Measurements from ENCODE around the gene NES.

The NES gene

GRCh38 chr1:156626079-156626438, 51.1 kb downstream of the NES start:
- Histone ChIP-seq H3K4me1 (ENCODE audit: low read length) (peaks cover 14% of the 10 kb centered on the region), H3K27ac (ENCODE audit: low read length) (no peak overlapping the region), H4K20me1 (ENCODE audit: insufficient read depth, low read length) (0 out of 2 replicates have a peak, but pooled peaks cover 2% of the 10 kb centered on the region), H3K9me3 (replicated peaks; ENCODE audit: insufficient read depth, low read length) (no peaks in the 10 kb centered on the region), H3F3A (ENCODE audit: insufficient read depth, low read length) (peaks cover 5% of the 10 kb centered on the region; the same call in 1 of the 2 replicates), H3K79me2 (ENCODE audit: low read length) (no peaks in the 10 kb centered on the region), H3K36me3 (replicated peaks; ENCODE audit: insufficient read depth, low read length) (no peaks in the 10 kb centered on the region), H3K4me2 (ENCODE audit: low read depth, low read length) (peak overlapping the region; percentile 60; the same call in 1 of the 2 replicates), H3K9me2 (replicated peaks; ENCODE audit: insufficient read depth, low read length) (no peaks in the 10 kb centered on the region), H2AFZ (ENCODE audit: low read length) (no peak overlapping the region), H3K4me3 (ENCODE audit: low read length) (no peak overlapping the region), H3K27me3 (replicated peaks; ENCODE audit: insufficient read depth, low read length) (peaks cover 71% of the 10 kb centered on the region), H3K9ac (ENCODE audit: low read length) (no peak overlapping the region)
- no peak for TF ChIP-seq CTCF (IDR thresholded peaks at IDR 0.05; ENCODE audit: low read length)
- DNase-seq: no peak

GRCh38 chr1:156625436-156626078, 51.6 kb downstream of the NES start:
- peaks cover 5% of the 10 kb centered on the region; the same call in 1 of the 2 replicates for H3F3A ChIP-seq (ENCODE audit: insufficient read depth, low read length)
- H2AFZ ChIP-seq (ENCODE audit: low read length): 0 out of 2 replicates have a peak overlapping the region, but pooled peaks have one; percentile 18
- TF ChIP-seq EZH2 (optimal IDR thresholded peaks at IDR 0.05; ENCODE audit: low read depth, low read length): peak; percentile 99
- TF ChIP-seq CTCF (IDR thresholded peaks at IDR 0.05; ENCODE audit: low read length): peak; percentile 94
- no peak; the same call in 1 of the 2 replicates for TF ChIP-seq EZH2phosphoT487 (IDR thresholded peaks at IDR 0.05; ENCODE audit: low read length)
- H3K4me3 ChIP-seq (ENCODE audit: low read length): 0 out of 2 replicates have a peak overlapping the region, but pooled peaks have one; percentile 21
- no peaks in the 10 kb centered on the region for H3K9me3 ChIP-seq (replicated peaks; ENCODE audit: insufficient read depth, low read length)
- peak; percentile 66 for DNase-seq
- no peaks in the 10 kb centered on the region for H3K36me3 ChIP-seq (replicated peaks; ENCODE audit: insufficient read depth, low read length)
- no peaks in the 10 kb centered on the region for H3K9me2 ChIP-seq (replicated peaks; ENCODE audit: insufficient read depth, low read length)
- H3K9ac ChIP-seq (ENCODE audit: low read length): no peak overlapping the region
- no peak overlapping the region for H3K27ac ChIP-seq (ENCODE audit: low read length)
- peaks cover 14% of the 10 kb centered on the region for H3K4me1 ChIP-seq (ENCODE audit: low read length)
- H4K20me1 ChIP-seq (ENCODE audit: insufficient read depth, low read length): 0 out of 2 replicates have a peak, but pooled peaks cover 2% of the 10 kb centered on the region
- H3K27me3 ChIP-seq (replicated peaks; ENCODE audit: insufficient read depth, low read length): peaks cover 72% of the 10 kb centered on the region
- peak overlapping the region; percentile 60 for H3K4me2 ChIP-seq (ENCODE audit: low read depth, low read length)
- no peaks in the 10 kb centered on the region for H3K79me2 ChIP-seq (ENCODE audit: low read length)

GRCh38 chr1:156624814-156625435, 52.3 kb downstream of the NES start:
- Histone ChIP-seq H3K79me2 (ENCODE audit: low read length) (no peaks in the 10 kb centered on the region), H3K9me3 (replicated peaks; ENCODE audit: insufficient read depth, low read length) (no peaks in the 10 kb centered on the region), H3K4me3 (ENCODE audit: low read length) (peak overlapping the region; percentile 47), H3K36me3 (replicated peaks; ENCODE audit: insufficient read depth, low read length) (no peaks in the 10 kb centered on the region), H3K27ac (ENCODE audit: low read length) (no peak overlapping the region), H3K9ac (ENCODE audit: low read length) (no peak overlapping the region), H2AFZ (ENCODE audit: low read length) (no peak overlapping the region), H4K20me1 (ENCODE audit: insufficient read depth, low read length) (0 out of 2 replicates have a peak, but pooled peaks cover 2% of the 10 kb centered on the region), H3K9me2 (replicated peaks; ENCODE audit: insufficient read depth, low read length) (no peaks in the 10 kb centered on the region), H3K27me3 (replicated peaks; ENCODE audit: insufficient read depth, low read length) (peaks cover 76% of the 10 kb centered on the region), H3K4me1 (ENCODE audit: low read length) (peaks cover 14% of the 10 kb centered on the region), H3F3A (ENCODE audit: insufficient read depth, low read length) (peaks cover 5% of the 10 kb centered on the region; the same call in 1 of the 2 replicates), H3K4me2 (ENCODE audit: low read depth, low read length) (peak overlapping the region; percentile 60; the same call in 1 of the 2 replicates)
- TF ChIP-seq EZH2phosphoT487 (IDR thresholded peaks at IDR 0.05; ENCODE audit: low read length): peak; percentile 84; the same call in 1 of the 2 replicates
- TF ChIP-seq EZH2 (optimal IDR thresholded peaks at IDR 0.05; ENCODE audit: low read depth, low read length): no peak
- DNase-seq: no peak

All from MM.1S (cell line).